ENCODE data around the gene OR2AG2. TPM values are rescaled to one million over a fixed set of nuclear protein-coding genes. Genes with fewer than 3 reads are reported as not detected.
A peak's percentile ranks its signal among the peaks of the same experiment; 100 is the strongest.

The OR2AG2 gene
- total RNA-seq, 1 donor from 2014 or later = not detected

- intact Hi-C loops (cut with micrococcal nuclease) = no loop called here
- no peak for ATAC-seq (ENCODE audit: low read depth)
- DNase-seq = no peak
- H3K27me3 Mint-ChIP-seq = no peaks in the 10 kb centered on the region
- CTCF ChIA-PET = interaction anchor here (0.8 to 15.0 kb wide), 8 partner anchors 10 to 132 kb away, joined by 3 to 391 read pairs (median 4); no protein-coding TSS in a partner anchor
- peak overlapping the region; percentile 62 for H3K27ac Mint-ChIP-seq
- H3K36me3 Mint-ChIP-seq (ENCODE audit: low read depth) = peaks cover 59% of the 10 kb centered on the region
- POLR2A ChIA-PET = interaction anchor here (0.6 to 3.8 kb wide), 4 partner anchors 10 to 582 kb away, joined by 3 to 26 read pairs (median 4); no protein-coding TSS in a partner anchor
- peaks cover 73% of the 10 kb centered on the region for H3K4me1 Mint-ChIP-seq
- H3K4me3 Mint-ChIP-seq = no peak overlapping the region
- TF ChIP-seq, protein P1, sequence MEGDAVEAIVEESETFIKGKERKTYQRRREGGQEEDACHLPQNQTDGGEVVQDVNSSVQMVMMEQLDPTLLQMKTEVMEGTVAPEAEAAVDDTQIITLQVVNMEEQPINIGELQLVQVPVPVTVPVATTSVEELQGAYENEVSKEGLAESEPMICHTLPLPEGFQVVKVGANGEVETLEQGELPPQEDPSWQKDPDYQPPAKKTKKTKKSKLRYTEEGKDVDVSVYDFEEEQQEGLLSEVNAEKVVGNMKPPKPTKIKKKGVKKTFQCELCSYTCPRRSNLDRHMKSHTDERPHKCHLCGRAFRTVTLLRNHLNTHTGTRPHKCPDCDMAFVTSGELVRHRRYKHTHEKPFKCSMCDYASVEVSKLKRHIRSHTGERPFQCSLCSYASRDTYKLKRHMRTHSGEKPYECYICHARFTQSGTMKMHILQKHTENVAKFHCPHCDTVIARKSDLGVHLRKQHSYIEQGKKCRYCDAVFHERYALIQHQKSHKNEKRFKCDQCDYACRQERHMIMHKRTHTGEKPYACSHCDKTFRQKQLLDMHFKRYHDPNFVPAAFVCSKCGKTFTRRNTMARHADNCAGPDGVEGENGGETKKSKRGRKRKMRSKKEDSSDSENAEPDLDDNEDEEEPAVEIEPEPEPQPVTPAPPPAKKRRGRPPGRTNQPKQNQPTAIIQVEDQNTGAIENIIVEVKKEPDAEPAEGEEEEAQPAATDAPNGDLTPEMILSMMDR (IDR thresholded peaks at IDR 0.05) = no peak
- H3K9me3 Mint-ChIP-seq = no peaks in the 10 kb centered on the region
These were observed 35.2 kb downstream of the OR2AG2 start for GRCh38 chr11:6736495-6737121.

DNA sequence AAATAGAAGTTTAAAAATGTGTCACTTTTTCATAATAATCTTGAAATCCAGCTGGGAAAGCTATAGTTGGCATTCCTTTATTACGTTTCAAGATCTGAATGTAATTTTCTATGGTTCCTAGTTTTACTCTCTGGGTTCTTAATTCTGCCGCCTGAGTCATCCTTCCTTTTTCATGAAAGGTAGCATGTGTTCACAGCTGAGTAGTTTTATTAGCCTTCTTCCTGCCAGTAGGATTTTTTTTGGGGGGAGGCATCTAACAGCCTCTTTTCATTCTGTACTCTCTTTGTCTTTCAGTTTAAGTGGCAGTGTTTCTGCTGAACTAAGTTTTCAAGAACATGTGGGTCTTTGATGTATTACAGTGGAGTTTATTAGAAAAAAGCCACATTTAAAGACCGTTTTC, 36.5 kb downstream of the OR2AG2 start:
- DNase-seq = no peak
- POLR2A ChIA-PET = interaction anchor here (0.6 to 3.8 kb wide), 5 partner anchors 11 to 253 kb away, joined by 3 to 26 read pairs (median 3); partner anchors contain the start of gene MRPL17
- H3K4me1 Mint-ChIP-seq = peaks cover 72% of the 10 kb centered on the region
- intact Hi-C loops (cut with micrococcal nuclease) = no loop called here
- peak overlapping the region; percentile 62 for H3K27ac Mint-ChIP-seq
- peak overlapping the region; percentile 8 for H3K4me3 Mint-ChIP-seq
- peaks cover 55% of the 10 kb centered on the region for H3K36me3 Mint-ChIP-seq (ENCODE audit: low read depth)
- no peaks in the 10 kb centered on the region for H3K9me3 Mint-ChIP-seq
- CTCF ChIA-PET = interaction anchor here (0.7 to 15.0 kb wide), 3 partner anchors 10 to 22 kb away, joined by 3 to 391 read pairs (median 3); no protein-coding TSS in a partner anchor
- no peaks in the 10 kb centered on the region for H3K27me3 Mint-ChIP-seq
- peak; percentile 59 for ATAC-seq (ENCODE audit: low read depth)
- TF ChIP-seq, protein P1 (IDR thresholded peaks at IDR 0.05) = no peak

- H3K27me3 Mint-ChIP-seq = no peaks in the 10 kb centered on the region
- ATAC-seq (ENCODE audit: low read depth) (no peak), DNase-seq (no peak)
- H3K9me3 Mint-ChIP-seq = no peaks in the 10 kb centered on the region
- intact Hi-C loops (cut with micrococcal nuclease) = no loop called here
- H3K36me3 Mint-ChIP-seq (ENCODE audit: low read depth) = peaks cover 48% of the 10 kb centered on the region
- H3K27ac Mint-ChIP-seq = peak overlapping the region; percentile 62
- peaks cover 67% of the 10 kb centered on the region for H3K4me1 Mint-ChIP-seq
- ChIA-PET POLR2A (interaction anchor here (0.6 to 3.8 kb wide), 3 partner anchors 10 to 51 kb away, joined by 3 to 26 read pairs (median 3); partner anchors contain the start of gene MRPL17), CTCF (interaction anchor here (1.0 to 15.0 kb wide), 2 partner anchors 11 to 23 kb away, joined by 3 to 391 read pairs; no protein-coding TSS in a partner anchor)
- TF ChIP-seq, protein P1 (IDR thresholded peaks at IDR 0.05) = no peak
- no peak overlapping the region for H3K4me3 Mint-ChIP-seq
These were observed 37.2 kb downstream of the OR2AG2 start for GRCh38 chr11:6734616-6735015.

- Mint-ChIP-seq H3K9me3 (no peaks in the 10 kb centered on the region), H3K36me3 (ENCODE audit: low read depth) (peaks cover 49% of the 10 kb centered on the region), H3K27ac (peak overlapping the region; percentile 62), H3K4me3 (no peak overlapping the region), H3K27me3 (no peaks in the 10 kb centered on the region), H3K4me1 (peaks cover 65% of the 10 kb centered on the region)
- ChIA-PET POLR2A (interaction anchor here (1.3 kb wide), 1 partner anchor 12 kb away, joined by 5 read pairs; no protein-coding TSS in a partner anchor), CTCF (interaction anchor here (15.0 kb wide), 1 partner anchor 24 kb away, joined by 391 read pairs; no protein-coding TSS in a partner anchor)
- ATAC-seq (ENCODE audit: low read depth) (no peak), DNase-seq (no peak)
- intact Hi-C loops (cut with micrococcal nuclease) = no loop called here
- TF ChIP-seq, protein P1 (IDR thresholded peaks at IDR 0.05) = no peak
These were observed 38.2 kb downstream of the OR2AG2 start for GRCh38 chr11:6733326-6734275.
